SU-DHL-6 (cell line): Measurements from ENCODE around the gene BTC.

Source experiments
- H2AFZ ChIP-seq: fragments of 200-600 bp; sonication (generic); 2 replicates; pipeline ENCODE4 v1.6.1; 2014; ENCODE audit warnings: low read depth, mild to moderate bottlenecking, moderate library complexity, mixed read lengths, antibody characterized with exemption, low read length; ENCODE audit not compliant: severe bottlenecking
- H3F3A ChIP-seq: fragments of 200-600 bp; shearing (Covaris generic); 2 replicates; pipeline ENCODE4 v1.6.0; 2016; ENCODE audit warnings: antibody characterized with exemption, mild to moderate bottlenecking; ENCODE audit not compliant: insufficient read depth
- H3K27ac ChIP-seq: fragments of 200-600 bp; sonication (generic); 2 replicates; pipeline ENCODE4 v1.5.1; 2016; ENCODE audit warnings: low read depth, mild to moderate bottlenecking, low read length, moderate library complexity, mixed read lengths
- H3K27me3 ChIP-seq: fragments of 200-600 bp; sonication (generic), shearing (Covaris generic); 2 replicates; pipeline ENCODE4 v1.6.0; 2014; ENCODE audit warnings: mild to moderate bottlenecking, low read length
- H3K36me3 ChIP-seq: fragments of 200-600 bp; sonication (generic); 2 replicates; pipeline ENCODE4 v1.6.1; 2014; ENCODE audit warnings: mild to moderate bottlenecking, low read length, mixed read lengths
- H3K4me2 ChIP-seq: fragments of 300-600, 200-600 bp; shearing (Covaris generic), sonication (generic); 2 replicates; pipeline ENCODE4 v1.6.0; 2014; ENCODE audit warnings: low read length, low read depth, mild to moderate bottlenecking; ENCODE audit not compliant: poor library complexity, severe bottlenecking
- H3K4me3 ChIP-seq: fragments of 200-600 bp; sonication (generic); 2 replicates; pipeline ENCODE4 v1.5.1; 2014; ENCODE audit warnings: antibody characterized with exemption, low read length, mild to moderate bottlenecking, mixed read lengths; ENCODE audit not compliant: insufficient read depth, poor library complexity, severe bottlenecking
- H3K79me2 ChIP-seq: fragments of 200-600 bp; sonication (generic); 2 replicates; pipeline ENCODE4 v1.6.1; 2014; ENCODE audit warnings: mild to moderate bottlenecking, low read length, moderate library complexity; ENCODE audit not compliant: insufficient read depth
- H3K9ac ChIP-seq: fragments of 200-600 bp; sonication (generic); 2 replicates; pipeline ENCODE4 v1.7.0; 2014; ENCODE audit warnings: mild to moderate bottlenecking, low read length
- H3K9me2 ChIP-seq: fragments of 200-600 bp; sonication (generic); replicated peaks from 2 replicates; pipeline ENCODE4 v1.6.1; 2014; ENCODE audit warnings: low read length; ENCODE audit not compliant: insufficient read depth
- H3K9me3 ChIP-seq: fragments of 200-600 bp; sonication (generic); 2 replicates; pipeline ENCODE4 v1.6.1; 2014; ENCODE audit warnings: low read length, mixed read lengths; ENCODE audit not compliant: insufficient read depth
- H4K20me1 ChIP-seq: fragments of 200-600 bp; sonication (generic); 2 replicates; pipeline ENCODE4 v1.6.1; 2014; ENCODE audit warnings: low read depth, mild to moderate bottlenecking, antibody characterized with exemption, low read length, moderate library complexity, mixed read lengths
- EZH2phosphoT487 ChIP-seq: fragments of 200-600 bp; sonication (generic), shearing (Covaris generic); conservative IDR thresholded peaks from 2 replicates; pipeline ENCODE4 v1.6.1; 2018; ENCODE audit warnings: mild to moderate bottlenecking, antibody characterized with exemption, low read length, moderate library complexity, mixed read lengths
- TF ChIP-seq, protein P1 (sequence below): fragments of 200-600 bp; sonication (generic); IDR thresholded peaks from one replicate; pipeline ENCODE4 v1.5.1; 2017; ENCODE audit warnings: antibody characterized with exemption, mild to moderate bottlenecking, low read length, moderate library complexity; ENCODE audit not compliant: insufficient read depth, poor library complexity, severe bottlenecking

The BTC gene

GRCh38 chr4:74770226-74770910 lies 24.0 kb downstream of the BTC start:
- H3K79me2 ChIP-seq = no peaks in the 10 kb centered on the region
- no peaks in the 10 kb centered on the region for H3K27me3 ChIP-seq
- H3K4me2 ChIP-seq = no peak overlapping the region
- no peak overlapping the region for H3K4me3 ChIP-seq
- H3K9me2 ChIP-seq = no peaks in the 10 kb centered on the region
- H3K36me3 ChIP-seq = no peaks in the 10 kb centered on the region
- H4K20me1 ChIP-seq = no peaks in the 10 kb centered on the region
- TF ChIP-seq, protein P1, sequence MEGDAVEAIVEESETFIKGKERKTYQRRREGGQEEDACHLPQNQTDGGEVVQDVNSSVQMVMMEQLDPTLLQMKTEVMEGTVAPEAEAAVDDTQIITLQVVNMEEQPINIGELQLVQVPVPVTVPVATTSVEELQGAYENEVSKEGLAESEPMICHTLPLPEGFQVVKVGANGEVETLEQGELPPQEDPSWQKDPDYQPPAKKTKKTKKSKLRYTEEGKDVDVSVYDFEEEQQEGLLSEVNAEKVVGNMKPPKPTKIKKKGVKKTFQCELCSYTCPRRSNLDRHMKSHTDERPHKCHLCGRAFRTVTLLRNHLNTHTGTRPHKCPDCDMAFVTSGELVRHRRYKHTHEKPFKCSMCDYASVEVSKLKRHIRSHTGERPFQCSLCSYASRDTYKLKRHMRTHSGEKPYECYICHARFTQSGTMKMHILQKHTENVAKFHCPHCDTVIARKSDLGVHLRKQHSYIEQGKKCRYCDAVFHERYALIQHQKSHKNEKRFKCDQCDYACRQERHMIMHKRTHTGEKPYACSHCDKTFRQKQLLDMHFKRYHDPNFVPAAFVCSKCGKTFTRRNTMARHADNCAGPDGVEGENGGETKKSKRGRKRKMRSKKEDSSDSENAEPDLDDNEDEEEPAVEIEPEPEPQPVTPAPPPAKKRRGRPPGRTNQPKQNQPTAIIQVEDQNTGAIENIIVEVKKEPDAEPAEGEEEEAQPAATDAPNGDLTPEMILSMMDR = no peak
- no peak overlapping the region for H2AFZ ChIP-seq
- no peaks in the 10 kb centered on the region for H3K9me3 ChIP-seq
- H3K27ac ChIP-seq = no peak overlapping the region
- H3F3A ChIP-seq = no peaks in the 10 kb centered on the region
- no peak overlapping the region for H3K9ac ChIP-seq

GRCh38 chr4:74768857-74769525 lies 25.3 kb downstream of the BTC start:
- Histone ChIP-seq H4K20me1 (no peaks in the 10 kb centered on the region), H3K4me2 (no peak overlapping the region), H3K27ac (no peak overlapping the region), H3K27me3 (no peaks in the 10 kb centered on the region), H3K79me2 (no peaks in the 10 kb centered on the region), H3K9ac (no peak overlapping the region), H3K9me2 (no peaks in the 10 kb centered on the region), H3K36me3 (no peaks in the 10 kb centered on the region), H3K4me3 (no peak overlapping the region), H2AFZ (no peak overlapping the region), H3F3A (no peaks in the 10 kb centered on the region), H3K9me3 (no peaks in the 10 kb centered on the region)
- no peak for TF ChIP-seq EZH2phosphoT487
- TF ChIP-seq, protein P1 = no peak

DNA sequence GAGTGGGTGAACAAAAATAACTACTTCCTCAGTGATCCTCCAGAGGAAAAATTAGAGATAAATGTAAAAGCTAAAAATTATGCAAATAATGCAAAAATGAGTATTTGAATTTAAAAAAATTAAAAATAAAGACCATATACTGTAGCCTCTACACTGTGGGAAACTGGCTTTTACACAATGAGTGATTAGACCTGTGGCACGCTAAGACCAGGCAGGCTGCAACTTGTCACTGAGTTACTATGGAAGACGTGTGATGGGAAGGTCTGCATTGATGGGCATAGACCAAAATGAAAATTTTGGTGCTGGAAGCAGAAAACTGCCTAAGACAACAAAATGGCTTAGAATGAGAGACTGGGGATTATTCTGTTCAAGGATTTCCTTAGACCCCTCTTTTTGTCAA lies 30.2 kb downstream of the BTC start:
- H3K9me2 ChIP-seq = no peaks in the 10 kb centered on the region
- H3K4me3 ChIP-seq = no peak overlapping the region
- no peaks in the 10 kb centered on the region for H3F3A ChIP-seq
- no peaks in the 10 kb centered on the region for H3K9me3 ChIP-seq
- H3K36me3 ChIP-seq = no peaks in the 10 kb centered on the region
- no peak overlapping the region for H3K4me2 ChIP-seq
- H3K27ac ChIP-seq = no peak overlapping the region
- no peaks in the 10 kb centered on the region for H4K20me1 ChIP-seq
- no peaks in the 10 kb centered on the region for H3K79me2 ChIP-seq
- no peak overlapping the region for H3K9ac ChIP-seq
- H2AFZ ChIP-seq = no peak overlapping the region
- no peaks in the 10 kb centered on the region for H3K27me3 ChIP-seq
- TF ChIP-seq EZH2phosphoT487 = no peak
- TF ChIP-seq, protein P1 = no peak
